Adrenal gland (tissue), 12 donors: ENCODE measurements around the gene NFKBIE. TPM values are rescaled to one million over a fixed set of nuclear protein-coding genes. Genes with fewer than 3 reads are reported as not detected.

Experiments used
- DNase-seq, 7 donors: peaks; one replicate each; pipeline ENCODE4 v3.0.0-alpha.2; 2019 to 2020
- H3K27ac ChIP-seq, 5 donors: fragments of 200-600 bp; sonication (generic) in 4 of 5; 1 replicate in 3 of 5; 2 replicates in 2 of 5; pipeline versions ENCODE4 v1.5.1 to v1.8.0; 2016 to 2020; ENCODE audit warnings: mild to moderate bottlenecking in 1 of 5
- H3K27me3 ChIP-seq: fragments of 200-600 bp; 2 replicates; pipeline ENCODE4 v1.8.0; 2021
- H3K36me3 ChIP-seq, 2 donors: fragments of 200-600 bp; replicated peaks in 1 of 2; 1 replicate in 1 of 2; 2 replicates in 1 of 2; pipeline versions ENCODE4 v1.5.1 to v1.8.0; 2018 to 2022
- H3K4me1 ChIP-seq, 2 donors: fragments of 200-600 bp; replicated peaks in 1 of 2; 1 replicate in 1 of 2; 2 replicates in 1 of 2; pipeline versions ENCODE4 v1.5.1 to v1.8.0; 2018 to 2021
- H3K4me3 ChIP-seq, 4 donors: fragments of 200-600 bp; sonication (generic) in 3 of 4; one replicate each; pipeline ENCODE4 v1.5.1; 2016 to 2018
- H3K9me3 ChIP-seq, 3 donors: fragments of 200-600 bp; sonication (generic) in 1 of 3; replicated peaks in 1 of 3; 1 replicate in 2 of 3; 2 replicates in 1 of 3; pipeline versions ENCODE4 v1.5.1 to v1.8.0; 2016 to 2021
- POLR2A ChIP-seq, 2 donors: fragments of 450-650 bp; IDR thresholded peaks; one replicate each; pipeline ENCODE4 v1.6.1; 2017; ENCODE audit warnings: antibody characterized with exemption in 2 of 2, mild to moderate bottlenecking in 2 of 2, moderate library complexity in 1 of 2
- WGBS, 4 donors: extraction: QIAGEN DNeasy Blood & Tissue Kit in 2 of 4; methylation state at CpG; one replicate each; pipeline versions ENCODE4 v1.1.5 to v1.1.7; 2013 to 2017; 5-methylcytosine and 5-hydroxymethylcytosine counted together
- intact Hi-C, 2 donors: fragments of 100-400 bp; cut with DNase I; formaldehyde crosslinking; loops; one replicate each; pipeline versions ENCODE4 v1.14.1 to v1.15.0; 2022 to 2023
- polyA plus RNA-seq, 3 donors: library from polyadenylated mRNA; stranded (reverse); fragments of 200-250 nt in 2 of 3; fragments of 350-450 nt in 1 of 3; fragmentation: Illumina TruSeq in 1 of 3; extraction: RNeasy Lipid Tissue Mini Kit (QIAGEN cat#74804) in 1 of 3; gene quantifications; one replicate each; pipeline ENCODE4 v1.2.3, GENCODE V29; 2013 to 2014
- total RNA-seq, 9 donors: library from RNA; depleted of rRNA in 4 of 9; stranded (reverse); fragments of >200 nt in 4 of 9; fragments of 120-200 nt in 1 of 9; fragmentation: NEBNext Ultra II Directional in 1 of 9; extraction: Animal tissue kit (Norgen Biotek cat#: 25700) in 1 of 9; gene quantifications; one replicate each; pipeline versions ENCODE4 v1.1.0 to v1.2.4, GENCODE V29; 2013 to 2023
- TF ChIP-seq, protein P1 (sequence below), 6 experiments: fragments of 450-650 bp in 4 of 6; fragments of 200-600 bp in 2 of 6; sonication (generic) in 1 of 6; IDR thresholded peaks; 1 replicate in 5 of 6; 2 replicates in 1 of 6; pipeline versions ENCODE4 v1.5.1 to v1.8.0; 2016 to 2021; ENCODE audit warnings: antibody characterized with exemption in 6 of 6, mild to moderate bottlenecking in 2 of 6, moderate library complexity in 1 of 6
- donor health status: healthy with polysubstance abuse.
- donor health status: Bipolar disorder and iron deficiency.
- donor health status: DM: yes; HTN: yes; CAD: no.
- donor health status: DM: no; HTN: no; CAD: no.
- donor health status: DM: no; HTN: no; CAD: no.
- donor health status: DM: yes; HTN: yes; CAD: no.

NFKBIE gene
- total and polyA plus RNA-seq, 12 donors, result 4.8 to 31.2 (median 10.4) TPM

DNA sequence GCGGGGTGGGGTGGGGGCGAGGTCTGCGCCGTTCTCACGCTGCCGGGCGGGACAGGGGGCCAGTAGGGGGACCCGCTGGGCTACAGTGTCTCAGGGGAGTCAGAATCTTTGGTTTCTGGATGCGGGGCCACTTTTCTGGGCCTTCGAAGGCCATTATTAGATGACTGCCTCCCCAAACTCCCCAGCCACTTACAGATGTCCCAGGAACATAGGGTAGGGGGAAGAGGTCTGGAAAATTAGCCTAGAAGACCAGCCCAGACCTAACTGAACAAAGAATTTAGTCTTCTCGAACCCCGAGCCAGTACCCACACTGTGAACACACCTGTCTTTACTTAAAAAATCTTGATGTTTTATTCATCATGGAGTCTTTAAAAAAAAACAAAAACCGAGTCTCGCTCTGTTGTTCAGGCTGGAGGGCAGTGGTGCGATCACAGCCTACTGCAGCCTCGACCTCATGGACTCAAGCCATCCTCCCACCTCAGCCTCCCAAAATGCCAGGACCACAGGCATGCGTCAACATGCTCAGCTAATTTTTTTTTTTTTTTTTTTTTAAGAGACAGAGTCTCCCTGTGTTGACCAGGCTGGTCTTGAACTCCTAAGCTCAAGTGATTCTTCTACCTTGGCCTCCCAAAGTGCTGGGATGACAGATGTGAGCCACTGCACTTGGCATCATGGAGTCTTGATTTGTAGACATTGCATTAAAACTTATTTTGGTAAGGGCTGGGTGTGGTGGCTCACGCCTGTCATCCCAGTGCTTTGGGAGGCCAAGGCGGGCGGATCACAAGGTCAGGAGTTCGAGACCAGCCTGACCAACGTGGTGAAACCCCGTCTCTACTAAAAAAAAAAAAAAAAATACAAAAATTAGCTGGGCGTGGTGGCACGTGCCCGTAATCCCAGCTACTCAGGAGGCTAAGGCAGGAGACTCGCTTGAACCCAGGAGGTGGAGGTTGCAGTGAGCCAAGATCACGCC, 45.3 kb downstream of the NFKBIE start:
- H3K4me3 ChIP-seq, result peak overlapping the region in 2 of 4 donors; percentile 49 to 82
- H3K27me3 ChIP-seq, result no peaks in the 10 kb centered on the region
- intact Hi-C loops, result loop anchor here in 1 of 2 donors (5.0 kb wide), 1 partner anchor 43 kb away; no protein-coding TSS in a partner anchor
- no peak for DNase-seq
- WGBS, 4 donors, result 58 to 90% (median 75%) methylated on average over 18 to 28 of the region's 28 CpGs
- H3K4me1 ChIP-seq, result peaks cover 45 to 71% of the 10 kb centered on the region in 2 donors
- no peaks in the 10 kb centered on the region for H3K9me3 ChIP-seq
- H3K27ac ChIP-seq, result peak overlapping the region; percentile 30 to 91 (median 89)
- H3K36me3 ChIP-seq, result no peaks in the 10 kb centered on the region
- TF ChIP-seq POLR2A (IDR thresholded peaks at IDR 0.05), result no peak
- TF ChIP-seq, protein P1, sequence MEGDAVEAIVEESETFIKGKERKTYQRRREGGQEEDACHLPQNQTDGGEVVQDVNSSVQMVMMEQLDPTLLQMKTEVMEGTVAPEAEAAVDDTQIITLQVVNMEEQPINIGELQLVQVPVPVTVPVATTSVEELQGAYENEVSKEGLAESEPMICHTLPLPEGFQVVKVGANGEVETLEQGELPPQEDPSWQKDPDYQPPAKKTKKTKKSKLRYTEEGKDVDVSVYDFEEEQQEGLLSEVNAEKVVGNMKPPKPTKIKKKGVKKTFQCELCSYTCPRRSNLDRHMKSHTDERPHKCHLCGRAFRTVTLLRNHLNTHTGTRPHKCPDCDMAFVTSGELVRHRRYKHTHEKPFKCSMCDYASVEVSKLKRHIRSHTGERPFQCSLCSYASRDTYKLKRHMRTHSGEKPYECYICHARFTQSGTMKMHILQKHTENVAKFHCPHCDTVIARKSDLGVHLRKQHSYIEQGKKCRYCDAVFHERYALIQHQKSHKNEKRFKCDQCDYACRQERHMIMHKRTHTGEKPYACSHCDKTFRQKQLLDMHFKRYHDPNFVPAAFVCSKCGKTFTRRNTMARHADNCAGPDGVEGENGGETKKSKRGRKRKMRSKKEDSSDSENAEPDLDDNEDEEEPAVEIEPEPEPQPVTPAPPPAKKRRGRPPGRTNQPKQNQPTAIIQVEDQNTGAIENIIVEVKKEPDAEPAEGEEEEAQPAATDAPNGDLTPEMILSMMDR (IDR thresholded peaks at IDR 0.05), result no peak

DNA sequence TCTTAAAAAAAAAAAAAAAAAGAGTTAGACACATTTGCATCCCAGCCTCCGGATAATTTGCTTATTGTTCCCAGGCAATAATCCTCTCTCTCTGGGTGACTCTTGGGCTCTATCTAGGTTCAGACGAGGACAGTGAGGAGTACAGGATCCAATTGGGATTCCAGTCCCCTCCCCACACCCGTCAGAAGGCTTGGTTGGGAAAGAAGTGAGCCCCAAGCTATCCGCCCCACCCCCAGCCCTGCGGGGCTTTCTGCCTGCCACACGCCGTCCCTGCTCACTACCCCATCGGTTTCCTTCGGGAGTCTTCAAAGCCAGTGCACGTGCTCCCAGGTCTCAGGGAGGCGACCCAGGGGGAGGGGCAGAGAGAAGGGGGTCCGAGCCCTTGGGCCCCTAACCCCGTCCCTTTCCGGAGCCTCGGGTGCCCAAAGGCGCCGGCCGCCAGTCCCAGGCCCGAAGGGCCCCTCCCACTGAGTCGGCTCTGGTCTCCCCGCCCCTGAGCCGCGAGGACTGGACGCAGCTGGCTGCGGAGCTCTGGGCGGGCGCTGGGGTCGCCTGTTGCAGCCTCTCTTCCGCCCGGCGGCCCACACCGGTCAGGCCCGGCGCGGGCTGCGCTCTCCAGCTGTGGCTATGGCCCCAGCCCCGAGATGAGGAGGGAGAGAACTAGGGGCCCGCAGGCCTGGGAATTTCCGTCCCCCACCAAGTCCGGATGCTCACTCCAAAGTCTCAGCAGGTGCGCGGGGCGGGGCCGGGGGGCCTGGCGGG, 46.1 kb downstream of the NFKBIE start:
- Histone ChIP-seq H3K27ac (peak overlapping the region; percentile 37 to 91 (median 89)), H3K4me1 (peaks cover 37 to 63% of the 10 kb centered on the region in 2 donors), H3K4me3 (peak overlapping the region in 3 of 4 donors; percentile 18 to 82 (median 49)), H3K36me3 (no peaks in the 10 kb centered on the region), H3K27me3 (no peaks in the 10 kb centered on the region), H3K9me3 (no peaks in the 10 kb centered on the region)
- intact Hi-C loops, result loop anchor here in 1 of 2 donors (5.0 kb wide), 1 partner anchor 42 kb away; no protein-coding TSS in a partner anchor
- DNase-seq, result peak; percentile 79 to 91 (median 86)
- peak; percentile 66 to 83 for TF ChIP-seq POLR2A (IDR thresholded peaks at IDR 0.05)
- TF ChIP-seq, protein P1 (IDR thresholded peaks at IDR 0.05), result no peak
- WGBS, 4 donors, result 0 to 3% (median 2%) methylated on average over 3 to 45 of the region's 45 CpGs

DNA sequence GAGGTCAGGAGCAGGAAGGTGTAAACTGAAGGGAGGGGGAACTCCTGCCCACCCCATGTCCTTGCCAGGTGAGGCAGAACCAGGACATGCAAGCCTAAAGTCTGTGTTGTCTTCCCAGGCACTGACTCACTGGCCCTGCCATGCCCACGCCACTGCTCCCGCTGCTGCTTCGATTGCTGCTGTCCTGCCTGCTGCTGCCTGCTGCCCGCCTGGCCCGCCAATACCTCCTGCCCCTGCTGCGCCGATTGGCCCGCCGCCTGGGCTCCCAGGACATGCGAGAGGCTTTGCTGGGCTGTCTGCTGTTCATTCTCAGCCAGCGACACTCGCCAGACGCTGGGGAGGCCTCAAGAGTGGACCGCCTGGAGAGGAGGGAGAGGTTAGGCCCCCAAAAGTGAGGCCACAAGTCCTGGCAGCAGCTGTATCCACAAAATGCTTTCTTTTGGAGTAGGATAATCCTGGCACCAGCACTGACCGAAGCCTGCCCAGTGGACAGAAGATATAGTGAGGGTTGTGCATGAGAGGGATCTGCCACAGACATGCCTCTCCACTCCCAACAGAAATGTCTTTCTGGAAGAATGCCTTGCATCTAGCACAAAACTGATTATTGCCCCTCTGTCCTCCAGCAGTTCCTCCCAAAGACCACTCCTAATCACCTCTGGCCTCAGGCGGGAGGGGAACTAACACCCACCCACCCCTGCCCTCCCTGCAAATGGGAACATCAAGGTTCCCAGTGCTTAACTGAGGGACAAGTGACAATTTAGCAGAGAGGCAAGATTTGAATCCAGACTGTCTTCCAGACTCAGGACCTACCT, 47.8 kb downstream of the NFKBIE start:
- DNase-seq, result peak in 1 of 7 donors; percentile 73
- intact Hi-C loops, result loop anchor here in 1 of 2 donors (5.0 kb wide), 1 partner anchor 40 kb away; no protein-coding TSS in a partner anchor
- TF ChIP-seq POLR2A (IDR thresholded peaks at IDR 0.05), result no peak
- TF ChIP-seq, protein P1 (IDR thresholded peaks at IDR 0.05), result no peak
- H3K4me3 ChIP-seq, result no peak overlapping the region
- no peaks in the 10 kb centered on the region for H3K9me3 ChIP-seq
- H3K27me3 ChIP-seq, result no peaks in the 10 kb centered on the region
- H3K4me1 ChIP-seq, result peaks cover 21 to 49% of the 10 kb centered on the region in 2 donors
- 49 to 82% (median 67%) methylated on average over 12 to 16 of the region's 16 CpGs for WGBS, 4 donors
- H3K36me3 ChIP-seq, result no peaks in the 10 kb centered on the region
- H3K27ac ChIP-seq, result peak overlapping the region in 2 of 5 donors; percentile 90 to 91
